Islet of Langerhans (tissue), 1 donor: ENCODE results near the gene WASF3.
A peak's percentile ranks its signal among the peaks of the same experiment; 100 is the strongest.
"Not testable (repeated sequence)": the region's sequence is repeated elsewhere in the genome, so short reads cannot be mapped to it uniquely, and the experiment has no call there.

Experiments used
- FAIRE-seq: peaks from one replicate; lab custom pipeline; 2011; peaks lifted over from hg19 to GRCh38; lab: Jason Lieb, UNC

The WASF3 gene

GRCh38 chr13:26636073-26636472 is 78.6 kb downstream of the WASF3 start:
- not testable (repeated sequence) for FAIRE-seq

GRCh38 chr13:26646603-26647002 is 89.1 kb downstream of the WASF3 start:
- FAIRE-seq, result no peak

GRCh38 chr13:26651234-26651633 is 93.8 kb downstream of the WASF3 start:
- no peak for FAIRE-seq

GRCh38 chr13:26653310-26653709 is 95.8 kb downstream of the WASF3 start:
- no peak for FAIRE-seq

GRCh38 chr13:26653842-26654241 is 96.4 kb downstream of the WASF3 start:
- no peak for FAIRE-seq

GRCh38 chr13:26656919-26657318 is 99.4 kb downstream of the WASF3 start:
- no peak for FAIRE-seq

- FAIRE-seq, result no peak
Observed at GRCh38 chr13:26658448-26659385, 101.2 kb downstream of the WASF3 start.

GRCh38 chr13:26660185-26660584 is 102.7 kb downstream of the WASF3 start:
- no peak for FAIRE-seq

- FAIRE-seq, result peak; percentile 17
Observed at GRCh38 chr13:26660766-26661165, 103.3 kb downstream of the WASF3 start.

- FAIRE-seq, result peak; percentile 82
Observed at GRCh38 chr13:26663791-26664190, 106.3 kb downstream of the WASF3 start.

GRCh38 chr13:26664286-26664685 is 106.8 kb downstream of the WASF3 start:
- FAIRE-seq, result no peak

- FAIRE-seq, result peak; percentile 99
Observed at GRCh38 chr13:26664876-26665275, 107.4 kb downstream of the WASF3 start.

GRCh38 chr13:26668357-26669146 is 111.1 kb downstream of the WASF3 start:
- peak; percentile 78 for FAIRE-seq

GRCh38 chr13:26673890-26674289 is 116.4 kb downstream of the WASF3 start:
- no peak for FAIRE-seq

GRCh38 chr13:26677156-26677555 is 119.7 kb downstream of the WASF3 start:
- FAIRE-seq, result no peak

GRCh38 chr13:26678330-26678729 is 120.8 kb downstream of the WASF3 start:
- FAIRE-seq, result no peak

- FAIRE-seq, result no peak
Observed at GRCh38 chr13:26678796-26679195, 121.3 kb downstream of the WASF3 start.

GRCh38 chr13:26679411-26680122 is 122.1 kb downstream of the WASF3 start:
- no peak for FAIRE-seq

GRCh38 chr13:26680123-26680450 is 122.6 kb downstream of the WASF3 start:
- no peak for FAIRE-seq

- no peak for FAIRE-seq
Observed at GRCh38 chr13:26680572-26680971, 123.1 kb downstream of the WASF3 start.

- FAIRE-seq, result no peak
Observed at GRCh38 chr13:26681036-26681435, 123.6 kb downstream of the WASF3 start.

GRCh38 chr13:26682606-26683005 is 125.1 kb downstream of the WASF3 start:
- FAIRE-seq, result no peak

GRCh38 chr13:26685606-26686005 is 128.1 kb downstream of the WASF3 start:
- no peak for FAIRE-seq
